ENCODE measurements around the gene TENT4A.
"Not testable (repeated sequence)": the region's sequence is repeated elsewhere in the genome, so short reads cannot be mapped to it uniquely, and the experiment has no call there.

The TENT4A gene

GRCh38 chr5:6757414-6757969, 44.3 kb downstream of the TENT4A start:
- DNase-seq: no peak
- in situ Hi-C loops (cut with HindIII; ENCODE audit: low pct_ligation_motif_present, low pct_unique_long_range_greater_than_20kb, low sequenced_read_pairs): no loop called here

- in situ Hi-C loops (cut with HindIII; ENCODE audit: low pct_ligation_motif_present, low pct_unique_long_range_greater_than_20kb, low sequenced_read_pairs): no loop called here
- DNase-seq: no peak
Observed at GRCh38 chr5:6758236-6758635, 45.0 kb downstream of the TENT4A start.

- in situ Hi-C loops (cut with HindIII; ENCODE audit: low pct_ligation_motif_present, low pct_unique_long_range_greater_than_20kb, low sequenced_read_pairs): no loop called here
- DNase-seq: no peak
Observed at GRCh38 chr5:6758706-6759105, 45.5 kb downstream of the TENT4A start.

- DNase-seq: peak; percentile 83
- in situ Hi-C loops (cut with HindIII; ENCODE audit: low pct_ligation_motif_present, low pct_unique_long_range_greater_than_20kb, low sequenced_read_pairs): no loop called here
Observed at GRCh38 chr5:6759401-6759800, 46.2 kb downstream of the TENT4A start.

GRCh38 chr5:6759983-6760382, 46.8 kb downstream of the TENT4A start:
- no peak for DNase-seq
- in situ Hi-C loops (cut with HindIII; ENCODE audit: low pct_ligation_motif_present, low pct_unique_long_range_greater_than_20kb, low sequenced_read_pairs): no loop called here

GRCh38 chr5:6760686-6761085, 47.5 kb downstream of the TENT4A start:
- no peak for DNase-seq
- in situ Hi-C loops (cut with HindIII; ENCODE audit: low pct_ligation_motif_present, low pct_unique_long_range_greater_than_20kb, low sequenced_read_pairs): no loop called here

GRCh38 chr5:6761333-6761732, 48.1 kb downstream of the TENT4A start:
- in situ Hi-C loops (cut with HindIII; ENCODE audit: low pct_ligation_motif_present, low pct_unique_long_range_greater_than_20kb, low sequenced_read_pairs): no loop called here
- no peak for DNase-seq

- in situ Hi-C loops (cut with HindIII; ENCODE audit: low pct_ligation_motif_present, low pct_unique_long_range_greater_than_20kb, low sequenced_read_pairs): no loop called here
- no peak for DNase-seq
Observed at GRCh38 chr5:6762116-6762515, 48.9 kb downstream of the TENT4A start.

GRCh38 chr5:6762697-6763096, 49.5 kb downstream of the TENT4A start:
- in situ Hi-C loops (cut with HindIII; ENCODE audit: low pct_ligation_motif_present, low pct_unique_long_range_greater_than_20kb, low sequenced_read_pairs): no loop called here
- no peak for DNase-seq

GRCh38 chr5:6763191-6763590, 50.0 kb downstream of the TENT4A start:
- in situ Hi-C loops (cut with HindIII; ENCODE audit: low pct_ligation_motif_present, low pct_unique_long_range_greater_than_20kb, low sequenced_read_pairs): no loop called here
- DNase-seq: no peak

- in situ Hi-C loops (cut with HindIII; ENCODE audit: low pct_ligation_motif_present, low pct_unique_long_range_greater_than_20kb, low sequenced_read_pairs): no loop called here
- peak; percentile 84 for DNase-seq
Observed at GRCh38 chr5:6765612-6766525, 52.6 kb downstream of the TENT4A start.

GRCh38 chr5:6766604-6767093, 53.4 kb downstream of the TENT4A start:
- in situ Hi-C loops (cut with HindIII; ENCODE audit: low pct_ligation_motif_present, low pct_unique_long_range_greater_than_20kb, low sequenced_read_pairs): no loop called here

GRCh38 chr5:6767481-6768063, 54.3 kb downstream of the TENT4A start:
- DNase-seq: no peak
- in situ Hi-C loops (cut with HindIII; ENCODE audit: low pct_ligation_motif_present, low pct_unique_long_range_greater_than_20kb, low sequenced_read_pairs): no loop called here

More at GRCh38 chr5:6766604-6767093, 53.4 kb downstream of the TENT4A start:
- peak; percentile 93 for DNase-seq

GRCh38 chr5:6768590-6769230, 55.5 kb downstream of the TENT4A start:
- in situ Hi-C loops (cut with HindIII; ENCODE audit: low pct_ligation_motif_present, low pct_unique_long_range_greater_than_20kb, low sequenced_read_pairs): no loop called here
- DNase-seq: no peak

GRCh38 chr5:6770826-6771607, 57.8 kb downstream of the TENT4A start:
- in situ Hi-C loops (cut with HindIII; ENCODE audit: low pct_ligation_motif_present, low pct_unique_long_range_greater_than_20kb, low sequenced_read_pairs): no loop called here
- DNase-seq: no peak

- in situ Hi-C loops (cut with HindIII; ENCODE audit: low pct_ligation_motif_present, low pct_unique_long_range_greater_than_20kb, low sequenced_read_pairs): no loop called here
- no peak for DNase-seq
Observed at GRCh38 chr5:6772886-6773285, 59.7 kb downstream of the TENT4A start.

GRCh38 chr5:6773342-6774035, 60.3 kb downstream of the TENT4A start:
- in situ Hi-C loops (cut with HindIII; ENCODE audit: low pct_ligation_motif_present, low pct_unique_long_range_greater_than_20kb, low sequenced_read_pairs): no loop called here
- DNase-seq: no peak

- in situ Hi-C loops (cut with HindIII; ENCODE audit: low pct_ligation_motif_present, low pct_unique_long_range_greater_than_20kb, low sequenced_read_pairs); DNase-seq: not testable (repeated sequence)
Observed at GRCh38 chr5:6774207-6774606, 61.0 kb downstream of the TENT4A start.
